ENCODE measurements around the gene CEACAM8.
A peak's percentile ranks its signal among the peaks of the same experiment; 100 is the strongest.
"Not testable (repeated sequence)": the region's sequence is repeated elsewhere in the genome, so short reads cannot be mapped to it uniquely, and the experiment has no call there.

CEACAM8 gene

DNA sequence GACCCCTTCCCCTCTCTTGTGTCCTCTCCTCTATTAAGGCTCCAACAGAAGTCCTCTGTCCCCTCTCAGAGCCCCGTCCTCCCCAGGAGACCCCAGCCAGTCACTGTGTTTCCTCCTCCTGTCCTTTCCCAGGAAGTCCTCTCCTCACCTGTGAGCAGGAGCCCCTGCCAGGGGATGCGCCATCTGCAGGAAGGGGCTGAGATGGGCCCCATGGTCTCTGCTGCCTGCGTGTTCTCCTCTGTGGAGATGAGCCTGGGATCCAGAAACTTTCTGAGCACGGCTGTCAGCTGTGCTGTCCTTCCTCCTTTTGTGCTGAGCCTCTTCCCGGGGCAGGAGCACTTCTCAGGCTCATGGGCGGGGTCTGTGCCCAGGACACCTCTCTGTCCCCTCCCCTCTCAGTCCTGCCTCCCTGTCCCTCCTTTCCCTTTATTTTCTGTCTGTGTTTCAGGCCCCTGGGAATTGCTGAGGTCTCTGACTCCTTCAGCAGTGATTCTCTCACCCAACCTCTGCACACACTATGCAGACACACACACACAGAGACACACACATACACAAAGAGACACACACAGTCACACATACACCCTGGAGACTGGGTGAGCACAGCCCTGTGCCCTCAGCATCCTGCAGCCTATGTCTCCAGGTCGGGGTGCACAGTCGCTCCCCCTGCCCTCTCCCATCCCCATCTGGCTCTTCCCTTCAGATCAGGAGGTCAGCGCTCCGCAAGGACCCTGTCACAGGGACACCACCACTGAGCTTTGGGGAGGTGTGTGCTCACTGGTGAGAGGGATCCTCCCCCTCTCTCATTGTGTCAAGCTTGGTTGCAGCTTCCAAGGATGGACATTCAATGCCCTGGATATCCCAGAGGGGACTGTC is at the start of gene CEACAM8:
CEACAM8 (minus strand) TSS at position 308 of the 873 bp plus-strand sequence; CDS start at position 212, 96 bp downstream.
- DNase-seq (ENCODE audit: low read depth in 3 of 3) = no peak

DNA sequence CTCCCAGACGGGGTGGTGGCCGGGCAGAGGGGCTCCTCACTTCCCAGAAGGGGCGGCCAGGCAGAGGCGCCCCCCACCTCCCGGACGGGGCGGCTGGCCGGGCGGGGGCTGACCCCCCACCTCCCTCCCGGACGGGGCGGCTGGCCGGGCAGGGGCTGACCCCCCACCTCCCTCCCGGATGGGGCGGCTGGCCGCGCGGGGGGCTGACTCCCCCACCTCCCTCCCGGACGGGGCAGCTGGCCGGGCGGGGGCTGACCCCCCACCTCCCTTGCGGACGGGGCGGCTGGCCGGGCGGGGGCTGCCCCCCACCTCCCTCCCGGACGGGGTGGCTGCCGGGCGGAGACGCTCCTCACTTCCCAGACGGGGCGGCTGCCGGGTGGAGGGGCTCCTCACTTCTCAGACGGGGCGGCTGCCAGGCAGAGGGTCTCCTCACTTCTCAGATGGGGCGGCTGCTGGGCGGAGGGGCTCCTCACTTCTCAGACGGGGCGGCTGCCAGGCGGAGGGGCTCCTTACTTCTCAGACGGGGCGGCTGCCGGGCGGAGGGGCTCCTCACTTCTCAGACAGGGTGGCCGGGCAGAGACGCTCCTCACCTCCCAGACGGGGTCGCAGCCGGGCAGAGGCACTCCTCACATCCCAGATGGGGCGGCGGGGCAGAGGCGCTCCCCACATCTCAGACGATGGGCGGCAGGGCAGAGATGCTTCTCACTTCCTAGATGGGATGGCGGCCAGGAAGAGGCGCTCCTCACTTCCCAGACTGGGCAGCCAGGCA is 44.8 kb upstream of the CEACAM8 start:
- DNase-seq (ENCODE audit: low read depth in 3 of 3) = not testable (repeated sequence)

- DNase-seq (ENCODE audit: low read depth in 3 of 3) = no peak
These were observed 40.5 kb upstream of the CEACAM8 start for GRCh38 chr19:42635233-42635539.

DNA sequence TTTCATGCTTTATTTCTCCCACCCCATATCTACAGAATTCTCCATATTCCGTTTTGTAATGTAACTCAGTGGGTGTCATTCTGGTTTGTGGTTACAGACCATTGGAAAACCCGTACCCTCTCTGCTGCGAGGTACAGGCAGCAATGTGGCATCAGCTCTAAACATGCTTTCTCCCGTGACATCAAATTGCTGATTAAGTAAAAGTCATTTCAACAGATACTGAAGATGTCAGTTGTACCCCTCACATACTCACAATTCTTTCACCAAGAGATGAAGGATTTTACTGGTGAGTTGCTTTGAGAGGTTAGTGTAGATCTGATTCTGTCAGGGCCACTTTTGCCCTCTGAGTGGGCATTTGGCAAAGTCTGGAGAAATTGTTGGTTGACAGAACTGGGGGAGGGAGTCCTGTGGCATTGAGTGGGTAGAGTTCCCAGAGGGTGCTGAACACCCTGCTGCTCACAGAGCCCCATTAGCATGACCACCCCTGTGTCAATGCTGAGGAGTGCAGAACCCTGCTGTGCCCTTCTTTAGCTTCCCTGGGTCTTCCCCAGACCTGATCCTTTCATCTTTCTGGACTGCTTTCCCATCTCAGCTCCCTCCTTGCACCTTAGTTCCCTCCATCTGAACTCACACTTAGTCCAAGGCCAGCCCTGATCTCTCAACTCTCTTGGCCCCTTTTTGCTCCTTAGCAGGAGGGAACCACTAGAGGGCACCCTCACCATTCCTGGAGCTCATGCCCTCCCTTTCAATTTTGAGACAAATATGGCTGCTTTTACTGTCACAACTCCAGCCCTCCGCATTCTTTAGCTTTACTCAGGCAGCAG is 39.9 kb upstream of the CEACAM8 start:
- DNase-seq (ENCODE audit: low read depth in 3 of 3) = peak in 2 of 3 experiments; percentile 9 to 32

DNA sequence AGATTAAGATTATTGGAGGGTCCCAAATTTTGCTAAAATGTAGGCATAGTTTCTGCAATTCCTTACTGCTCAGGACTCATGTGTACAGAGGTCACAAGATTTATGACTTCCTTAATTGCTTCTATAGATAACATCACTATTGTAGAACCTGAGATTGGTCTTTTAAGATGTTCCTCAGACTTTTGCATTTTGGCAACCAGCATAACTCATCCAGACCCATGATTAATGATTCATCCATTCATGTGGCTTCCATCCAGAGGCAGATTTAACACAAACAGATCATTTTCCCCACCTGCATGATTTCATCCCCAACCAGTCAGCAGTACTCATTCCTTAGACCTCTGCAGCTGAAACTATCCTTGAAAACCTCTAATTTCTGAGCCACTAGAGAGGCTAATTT is 34.5 kb upstream of the CEACAM8 start:
- DNase-seq (ENCODE audit: low read depth in 3 of 3) = no peak

DNA sequence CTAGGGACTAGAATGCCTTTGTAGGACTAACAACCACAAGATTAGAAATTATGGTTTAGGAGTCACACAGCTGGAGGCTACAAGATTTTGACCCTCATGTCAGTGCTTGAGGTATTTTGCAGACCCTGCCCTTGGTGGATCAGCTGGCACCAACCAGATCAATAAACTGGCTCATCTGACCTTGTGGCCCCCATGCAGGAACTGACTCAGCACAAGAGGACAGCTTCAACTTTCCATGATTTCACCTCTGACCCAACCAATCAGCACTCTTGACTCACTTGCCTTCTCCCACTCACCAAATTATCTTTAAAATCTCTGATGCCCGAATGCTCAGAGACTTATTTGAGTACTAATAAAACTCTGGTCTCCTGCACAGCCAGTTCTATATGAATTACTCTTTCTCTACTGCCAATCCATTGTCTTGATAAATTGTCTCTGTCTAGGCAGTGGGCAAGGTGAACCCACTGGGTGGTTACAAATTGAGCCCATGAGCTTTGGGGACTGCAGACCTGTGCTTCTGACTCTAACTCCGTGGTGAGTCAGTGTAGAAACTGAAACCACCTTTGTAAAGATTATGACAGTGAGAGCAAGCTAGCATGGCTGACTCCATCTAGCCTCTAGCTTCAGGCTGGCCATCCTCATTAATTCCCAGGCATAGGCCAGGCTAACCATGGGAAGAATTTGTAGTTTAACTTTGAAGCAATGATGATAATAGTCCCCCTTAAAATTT is 33.9 kb upstream of the CEACAM8 start:
- DNase-seq (ENCODE audit: low read depth in 3 of 3) = peak in 1 of 3 experiments; percentile 8

DNA sequence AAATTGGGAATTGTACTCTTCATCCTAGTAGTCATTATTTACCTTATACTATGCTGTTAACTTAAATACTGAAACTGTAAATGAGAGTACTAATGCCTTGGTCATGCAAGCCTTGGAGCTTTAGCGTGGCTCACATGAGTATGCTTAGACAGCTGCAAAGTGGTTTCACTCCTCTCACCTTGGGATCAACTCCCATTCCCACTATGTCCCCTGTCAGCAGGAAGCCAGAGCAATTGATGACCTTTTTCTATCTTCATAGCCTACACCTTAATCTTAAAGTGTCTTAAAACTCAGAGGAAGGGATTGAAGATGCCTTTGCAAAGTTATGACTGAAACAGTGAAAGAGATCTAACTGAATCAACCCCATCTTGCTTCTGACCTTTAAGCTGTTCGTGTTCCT is 33.2 kb upstream of the CEACAM8 start:
- no peak for DNase-seq (ENCODE audit: low read depth in 3 of 3)

DNA sequence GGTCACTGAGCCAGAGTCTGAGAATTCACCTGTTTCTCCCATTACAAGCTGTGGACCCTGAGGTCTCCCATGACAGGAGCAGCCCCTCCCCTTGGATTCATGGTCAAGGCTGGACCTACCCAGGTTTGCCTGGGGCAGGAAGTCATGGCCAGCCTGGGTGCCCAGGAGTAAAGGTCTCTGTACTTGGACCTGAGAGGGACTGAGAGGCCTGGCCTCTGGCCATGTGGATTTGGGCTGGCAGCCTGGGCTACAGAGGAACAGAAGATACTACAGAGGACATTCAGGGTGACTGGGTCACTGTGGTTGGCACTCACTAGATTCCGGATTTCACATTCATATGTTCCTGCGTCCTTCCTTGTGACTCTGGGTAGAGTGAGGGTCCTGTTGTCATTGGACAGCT is 31.5 kb upstream of the CEACAM8 start:
- no peak for DNase-seq (ENCODE audit: low read depth in 3 of 3)

DNA sequence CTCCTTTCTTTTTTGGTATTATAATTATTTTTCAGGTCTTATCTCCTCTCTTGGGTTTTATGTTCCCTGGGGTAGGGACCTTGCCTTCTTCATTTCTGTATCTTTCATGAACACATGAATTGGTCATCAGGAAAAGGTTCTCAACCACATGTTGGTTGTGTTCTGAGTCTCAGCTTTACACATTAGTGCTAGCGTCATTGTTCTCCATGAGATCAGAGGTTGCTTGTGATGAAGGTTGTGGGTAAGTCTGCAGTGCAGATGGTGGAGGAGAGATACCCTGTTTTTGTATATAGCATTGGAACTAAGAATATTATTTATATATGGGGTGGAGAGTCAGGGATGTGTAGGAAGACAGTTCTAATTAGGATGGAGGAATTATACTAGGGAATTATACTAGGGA is 24.5 kb upstream of the CEACAM8 start:
- DNase-seq (ENCODE audit: low read depth in 3 of 3) = no peak

DNA sequence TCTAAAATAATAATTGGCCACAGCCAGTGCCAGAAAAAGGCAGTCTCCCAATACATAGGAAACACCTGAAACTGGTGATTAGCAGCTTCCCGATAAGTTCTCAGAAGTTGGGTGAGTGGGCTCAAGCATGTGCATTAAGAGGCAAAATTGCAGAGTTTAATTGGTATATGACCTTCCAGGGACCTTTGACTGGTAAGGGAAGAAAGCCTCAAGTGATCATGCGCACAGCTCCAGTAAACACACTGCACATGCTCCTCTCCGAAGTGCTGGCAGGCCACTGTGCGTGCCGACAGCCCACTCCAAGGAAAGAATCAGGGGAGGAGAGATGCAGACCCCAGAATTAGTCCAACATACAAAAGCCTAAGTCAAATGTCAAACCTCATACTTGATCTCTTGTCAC is 18.9 kb upstream of the CEACAM8 start:
- DNase-seq (ENCODE audit: low read depth in 3 of 3) = no peak

DNA sequence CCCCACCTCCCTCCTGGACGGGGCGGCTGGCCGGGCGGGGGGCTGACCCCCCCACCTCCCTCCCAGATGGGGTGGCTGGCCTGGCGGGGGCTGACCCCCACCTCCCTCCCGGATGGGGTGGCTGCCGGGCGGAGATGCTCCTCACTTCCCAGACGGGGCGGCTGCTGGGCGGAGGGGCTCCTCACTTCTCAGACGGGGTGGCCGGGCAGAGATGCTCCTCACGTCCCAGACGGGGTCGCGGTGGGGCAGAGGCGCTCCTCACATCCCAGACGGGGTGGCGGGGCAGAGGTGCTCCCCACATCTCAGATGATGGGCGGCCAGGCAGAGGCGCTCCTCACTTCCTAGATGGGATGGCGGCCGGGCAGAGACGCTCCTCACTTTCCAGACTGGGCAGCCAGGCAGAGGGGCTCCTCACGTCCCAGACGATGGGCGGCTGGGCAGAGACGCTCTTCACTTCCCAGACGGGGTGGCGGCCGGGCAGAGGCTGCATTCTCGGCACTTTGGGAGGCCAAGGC is 15.7 kb upstream of the CEACAM8 start:
- not testable (repeated sequence) for DNase-seq (ENCODE audit: low read depth in 3 of 3)

GRCh38 chr19:42606660-42607351 is 12.1 kb upstream of the CEACAM8 start:
- peak; percentile 11 to 65 (median 13) for DNase-seq (ENCODE audit: low read depth in 3 of 3)

DNA sequence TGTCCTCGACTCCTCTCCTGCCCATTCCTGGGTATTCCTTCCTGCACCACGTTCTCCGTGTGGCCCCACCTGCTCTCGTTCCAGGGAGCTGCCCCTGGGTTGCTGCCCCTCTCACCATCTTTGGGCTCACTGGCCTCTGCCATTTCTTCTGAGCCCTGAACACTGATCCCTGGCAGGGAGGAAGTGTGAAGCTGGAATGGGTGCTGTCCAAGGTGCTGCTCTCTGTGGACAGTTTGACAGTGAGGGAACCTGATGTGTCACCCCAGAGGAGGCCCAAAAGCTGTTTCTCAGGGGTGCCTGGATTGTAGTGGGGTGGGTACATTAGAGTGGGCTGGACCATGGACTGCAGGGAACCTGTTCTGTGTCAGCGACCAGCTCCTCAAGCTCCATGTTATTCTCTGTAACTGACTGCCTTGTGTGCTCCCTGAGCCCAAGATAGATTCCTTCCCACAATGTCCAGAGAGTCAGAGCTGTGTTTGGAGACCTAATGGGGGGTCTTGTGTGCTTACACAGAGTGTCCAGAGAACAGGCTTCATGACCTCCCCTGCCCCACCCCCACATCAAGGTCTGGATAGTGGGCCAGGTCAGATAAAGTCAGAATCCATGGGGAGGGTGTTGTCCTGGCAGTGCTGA is 7.2 kb upstream of the CEACAM8 start:
- peak in 1 of 3 experiments; percentile 12 for DNase-seq (ENCODE audit: low read depth in 3 of 3)

GRCh38 chr19:42596391-42597072 is 1.8 kb upstream of the CEACAM8 start:
- peak in 2 of 3 experiments; percentile 7 to 29 for DNase-seq (ENCODE audit: low read depth in 3 of 3)

GRCh38 chr19:42595550-42596172 is 937 bp upstream of the CEACAM8 start:
- no peak for DNase-seq (ENCODE audit: low read depth in 3 of 3)

GRCh38 chr19:42589792-42590191 is 4.9 kb downstream of the CEACAM8 start:
- no peak for DNase-seq (ENCODE audit: low read depth in 3 of 3)

DNA sequence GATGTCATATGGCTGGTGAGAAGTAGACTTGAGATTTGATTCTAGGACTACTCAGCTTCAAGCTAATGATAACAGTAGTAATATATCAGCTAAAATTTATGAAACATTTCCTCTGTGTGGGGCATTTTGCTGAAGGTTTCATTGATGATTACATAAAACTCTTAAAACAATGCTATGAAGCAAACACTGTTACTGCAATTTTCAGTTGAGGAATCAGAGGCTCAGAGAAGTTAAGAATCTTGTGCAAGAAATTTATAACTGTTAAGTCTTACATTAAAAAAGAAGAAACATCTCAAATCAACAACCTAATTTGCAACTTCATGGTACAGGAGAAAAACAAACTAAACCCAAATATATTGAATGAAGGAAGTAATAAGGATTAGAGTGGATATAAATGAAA is 10.3 kb downstream of the CEACAM8 start:
- DNase-seq (ENCODE audit: low read depth in 3 of 3) = no peak

- no peak for DNase-seq (ENCODE audit: low read depth in 3 of 3)
These were observed 17.7 kb downstream of the CEACAM8 start for GRCh38 chr19:42577016-42577415.

DNA sequence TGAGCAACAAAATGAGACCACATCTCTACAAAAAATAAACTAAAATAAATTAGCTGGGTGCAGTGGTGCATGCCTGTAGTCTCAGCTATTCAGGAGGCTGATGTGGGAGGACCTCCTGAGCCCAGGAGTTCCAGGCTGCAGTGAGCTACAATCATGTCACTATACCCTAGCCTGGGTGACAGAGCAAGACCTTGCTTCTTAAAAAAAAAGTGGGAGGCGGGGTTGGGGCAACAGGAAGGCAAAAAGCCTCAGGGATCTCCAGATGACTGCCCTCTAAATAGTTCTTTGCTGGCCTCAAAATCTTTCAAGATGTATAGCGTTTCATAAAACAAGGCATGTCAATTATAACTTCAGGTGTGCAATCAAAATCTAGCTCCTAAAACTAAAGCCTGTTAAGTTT is 18.5 kb downstream of the CEACAM8 start:
- no peak for DNase-seq (ENCODE audit: low read depth in 3 of 3)

Measured in stimulated activated CD4-positive, alpha-beta T cell treated with anti-CD3 and anti-CD28 coated beads, TNF-alpha, amount 100 ng/mL, for 24 hours (primary cell).